Activated CD8-positive, alpha-beta T cell treated with anti-CD3 and anti-CD28 coated beads for 36 hours (primary cell): ENCODE results near the gene HNF1B. TPM values are rescaled to one million over a fixed set of nuclear protein-coding genes. Genes with fewer than 3 reads are reported as not detected.

ENCODE experiments used
- ATAC-seq: fragments of 200-7000 bp; cut with Tn5 transposase; one replicate; pipeline ENCODE4 v1.10.0; 2021; ENCODE audit warnings: mild to moderate bottlenecking, moderate library complexity
- CTCF ChIA-PET: fragments of 350-600 bp; sonication (Branson Sonifier 250); formaldehyde crosslinking; loops from one replicate; lab custom pipeline; 2021; ENCODE audit warnings: antibody characterized with exemption; lab: Charles Lee
- POLR2A ChIA-PET: fragments of 350-600 bp; sonication (Branson Sonifier 250); formaldehyde crosslinking; loops from one replicate; lab custom pipeline; 2021; ENCODE audit warnings: antibody characterized with exemption; lab: Charles Lee
- DNase-seq: peaks from one replicate; pipeline ENCODE4 v3.0.0-alpha.2; 2020
- H3K27ac Mint-ChIP-seq: one replicate; pipeline ENCODE4 v1.8.0; 2021; ENCODE audit warnings: mild to moderate bottlenecking, mixed read lengths
- H3K27me3 Mint-ChIP-seq: one replicate; pipeline ENCODE4 v1.8.0; 2021; ENCODE audit warnings: mixed read lengths
- H3K36me3 Mint-ChIP-seq: one replicate; pipeline ENCODE4 v1.8.0; 2021; ENCODE audit warnings: low read depth, mixed read lengths
- H3K4me1 Mint-ChIP-seq: one replicate; pipeline ENCODE4 v1.8.0; 2021; ENCODE audit warnings: low read depth, mixed read lengths
- H3K4me3 Mint-ChIP-seq: one replicate; pipeline ENCODE4 v1.8.0; 2021; ENCODE audit warnings: mild to moderate bottlenecking, moderate library complexity, mixed read lengths
- H3K9me3 Mint-ChIP-seq: one replicate; pipeline ENCODE4 v1.8.0; 2021; ENCODE audit warnings: mixed read lengths
- CTCF ChIP-seq: fragments of 200-600 bp; IDR thresholded peaks from one replicate; pipeline ENCODE4 v1.8.0; 2022; ENCODE audit warnings: antibody characterized with exemption, mild to moderate bottlenecking
- intact Hi-C: fragments of 100-400 bp; cut with micrococcal nuclease; formaldehyde crosslinking; loops from one replicate; pipeline ENCODE4 v1.10.0; 2022
- total RNA-seq, 2 experiments: library from RNA; stranded (reverse); gene quantifications; one replicate each; pipeline ENCODE4 v1.2.3, GENCODE V29; 2021

The HNF1B gene
- total RNA-seq, 2 experiments from 2014 or later = 0.59 to 0.60 TPM

GRCh38 chr17:37762666-37763065 is 17.8 kb upstream of the HNF1B start:
- peaks cover 50% of the 10 kb centered on the region for H3K27me3 Mint-ChIP-seq
- H3K4me3 Mint-ChIP-seq = no peak overlapping the region
- H3K9me3 Mint-ChIP-seq = no peaks in the 10 kb centered on the region
- intact Hi-C loops = no loop called here
- peaks cover 30% of the 10 kb centered on the region for H3K4me1 Mint-ChIP-seq
- no peaks in the 10 kb centered on the region for H3K36me3 Mint-ChIP-seq
- CTCF ChIA-PET = interaction anchor here (1.0 kb wide), 1 partner anchor 9 kb away, joined by 3 read pairs; no protein-coding TSS in a partner anchor
- no peak for TF ChIP-seq CTCF
- DNase-seq = no peak
- POLR2A ChIA-PET = no interaction called here
- ATAC-seq = no peak
- H3K27ac Mint-ChIP-seq = no peak overlapping the region

- Mint-ChIP-seq H3K27ac (no peak overlapping the region), H3K4me1 (peaks cover 30% of the 10 kb centered on the region), H3K36me3 (no peaks in the 10 kb centered on the region), H3K9me3 (no peaks in the 10 kb centered on the region), H3K27me3 (peaks cover 45% of the 10 kb centered on the region), H3K4me3 (no peak overlapping the region)
- ATAC-seq (no peak), DNase-seq (no peak)
- intact Hi-C loops = no loop called here
- ChIA-PET POLR2A (no interaction called here), CTCF (no interaction called here)
- no peak for TF ChIP-seq CTCF
These were observed 17.1 kb upstream of the HNF1B start for GRCh38 chr17:37761961-37762360.

- Mint-ChIP-seq H3K4me1 (peaks cover 30% of the 10 kb centered on the region), H3K4me3 (peak overlapping the region; percentile 15), H3K27me3 (peaks cover 42% of the 10 kb centered on the region), H3K36me3 (no peaks in the 10 kb centered on the region), H3K9me3 (no peaks in the 10 kb centered on the region), H3K27ac (no peak overlapping the region)
- ChIA-PET POLR2A (no interaction called here), CTCF (no interaction called here)
- no peak for TF ChIP-seq CTCF
- DNase-seq (no peak), ATAC-seq (peak; percentile 77)
- intact Hi-C loops = no loop called here
These were observed 16.2 kb upstream of the HNF1B start for GRCh38 chr17:37761059-37761458.

GRCh38 chr17:37759014-37759637 is 14.3 kb upstream of the HNF1B start:
- Mint-ChIP-seq H3K27me3 (peaks cover 35% of the 10 kb centered on the region), H3K27ac (peak overlapping the region; percentile 16), H3K4me1 (peaks cover 14% of the 10 kb centered on the region), H3K36me3 (no peaks in the 10 kb centered on the region), H3K4me3 (no peak overlapping the region), H3K9me3 (no peaks in the 10 kb centered on the region)
- no peak for DNase-seq
- intact Hi-C loops = no loop called here
- peak; percentile 20 for TF ChIP-seq CTCF
- ChIA-PET POLR2A (no interaction called here), CTCF (interaction anchor here (0.6 to 1.0 kb wide), 3 partner anchors 12 to 1074 kb away, joined by 3 read pairs; no protein-coding TSS in a partner anchor)
- no peak for ATAC-seq

- H3K4me3 Mint-ChIP-seq = no peak overlapping the region
- DNase-seq = no peak
- H3K27me3 Mint-ChIP-seq = peaks cover 28% of the 10 kb centered on the region
- TF ChIP-seq CTCF = no peak
- ChIA-PET POLR2A (no interaction called here), CTCF (no interaction called here)
- H3K36me3 Mint-ChIP-seq = no peaks in the 10 kb centered on the region
- peaks cover 5% of the 10 kb centered on the region for H3K4me1 Mint-ChIP-seq
- intact Hi-C loops = no loop called here
- H3K9me3 Mint-ChIP-seq = no peaks in the 10 kb centered on the region
- no peak for ATAC-seq
- H3K27ac Mint-ChIP-seq = no peak overlapping the region
These were observed 11.2 kb upstream of the HNF1B start for GRCh38 chr17:37756051-37756450.
